Posterior cingulate gyrus (tissue), 11 donors: ENCODE measurements around the gene CACNA2D3.
"Not testable (repeated sequence)": the region's sequence is repeated elsewhere in the genome, so short reads cannot be mapped to it uniquely, and the experiment has no call there.

Experiments used
- DNase-seq, 10 donors: peaks; one replicate each; pipeline versions ENCODE4 v3.0.0 to v3.0.0-alpha.2; 2020 to 2021; ENCODE audit warnings: mixed read lengths in 3 of 10
- intact Hi-C: fragments of 100-400 bp; cut with DNase I; formaldehyde crosslinking; loops from one replicate; pipeline ENCODE4 v1.15.1; 2023

Gene CACNA2D3

DNA sequence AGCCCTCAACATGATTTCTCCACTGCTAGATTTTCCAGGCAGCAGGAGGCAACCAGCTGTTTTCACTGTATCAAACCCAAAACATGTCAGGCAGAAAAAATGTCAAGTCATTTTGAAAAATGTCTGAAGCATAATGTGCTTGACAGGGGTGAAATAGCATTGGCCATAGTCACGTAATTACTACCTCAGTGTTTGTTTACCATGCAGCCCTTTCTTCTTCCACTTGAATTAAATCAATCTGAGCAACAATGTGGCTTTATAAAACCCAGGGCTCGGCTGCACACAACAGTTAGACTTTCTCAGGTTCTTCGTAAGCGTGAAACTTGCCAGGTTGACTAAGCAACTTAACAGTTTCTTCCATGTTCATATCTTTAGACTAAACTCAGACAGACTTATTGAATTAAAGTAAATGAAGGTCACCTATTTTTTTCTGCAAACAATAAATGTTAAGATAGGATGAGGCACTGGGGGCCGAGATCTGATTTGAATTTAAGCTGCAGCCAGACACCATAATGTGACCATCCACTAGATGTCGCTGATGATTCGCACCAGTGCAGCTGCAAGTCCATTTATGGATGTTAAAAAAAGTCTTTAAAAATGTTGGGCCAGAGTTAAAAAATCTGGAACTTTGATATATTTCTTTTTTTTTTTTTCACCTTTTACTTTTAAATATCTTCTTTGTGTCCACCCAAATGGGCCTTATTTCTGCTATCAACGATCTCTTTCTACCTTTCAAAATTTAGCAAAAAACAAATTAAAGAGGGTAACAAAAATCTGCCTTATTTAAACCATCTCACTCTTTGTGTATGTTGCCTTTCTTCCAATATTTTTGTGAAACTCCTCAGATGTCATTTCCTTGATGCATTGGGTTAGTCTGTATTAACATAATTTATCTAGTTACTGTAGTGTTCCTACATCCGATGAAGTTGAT is 305.9 kb downstream of the CACNA2D3 start:
- DNase-seq = peak in 9 of 10 donors; percentile 17 to 92 (median 59)
- intact Hi-C loops = no loop called here

DNA sequence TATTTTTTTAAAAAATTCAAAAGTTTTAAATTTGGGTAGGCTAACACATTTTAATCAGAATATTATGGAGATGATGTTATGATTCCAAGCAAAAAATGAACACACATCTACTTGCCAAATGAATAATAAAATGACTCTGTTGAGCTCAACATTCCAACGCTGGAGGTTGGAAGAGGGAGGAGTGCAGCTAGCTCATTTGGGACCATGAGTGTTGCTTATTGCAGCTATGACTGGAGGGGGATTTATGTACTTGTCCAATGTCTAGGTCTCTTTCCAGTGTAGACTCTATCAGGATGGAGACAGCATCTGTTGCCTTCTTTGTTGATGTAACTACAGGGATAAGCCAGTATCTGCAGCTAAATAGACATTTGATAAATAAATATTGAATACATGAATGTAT is 310.6 kb downstream of the CACNA2D3 start:
- DNase-seq = no peak
- intact Hi-C loops = no loop called here

DNA sequence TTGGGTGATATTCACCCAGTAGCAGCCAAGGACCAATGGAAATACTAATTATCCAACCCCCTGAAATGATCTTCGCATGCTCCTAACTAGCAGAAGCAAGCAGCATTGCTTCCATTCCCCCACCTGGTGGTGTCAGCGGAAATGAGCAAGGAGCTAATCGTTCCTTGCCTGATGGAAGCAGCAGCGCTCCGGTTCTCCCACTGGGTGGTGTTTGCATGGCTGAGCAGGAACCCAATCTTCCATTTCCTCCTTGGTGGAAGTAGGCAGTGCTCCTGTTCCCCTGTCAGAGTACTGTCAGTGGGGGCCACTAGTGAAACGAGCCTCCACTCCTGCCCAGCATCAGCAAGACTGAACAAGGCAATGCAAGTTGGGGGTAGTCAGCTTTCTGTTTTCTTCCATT is 311.5 kb downstream of the CACNA2D3 start:
- DNase-seq = no peak
- intact Hi-C loops = no loop called here

DNA sequence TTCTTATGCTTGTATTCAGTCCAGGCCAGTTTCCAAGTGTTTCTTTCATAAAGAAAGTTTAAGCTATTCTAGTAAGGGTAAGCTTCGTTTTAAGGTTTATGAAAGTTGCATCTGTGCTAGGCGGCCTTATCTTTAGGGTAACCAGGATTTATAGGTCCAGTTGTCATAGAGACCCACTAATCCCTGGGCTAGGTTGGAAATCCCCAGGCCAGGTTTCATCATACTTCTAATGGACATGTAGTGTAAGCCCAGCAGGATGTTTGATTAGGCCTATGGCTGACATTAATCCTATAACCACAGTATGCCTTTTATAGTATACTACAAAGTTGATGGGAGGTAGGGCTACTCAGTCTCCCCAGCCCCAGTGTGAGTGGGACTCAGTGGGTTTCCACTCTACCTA is 312.4 kb downstream of the CACNA2D3 start:
- intact Hi-C loops = no loop called here
- no peak for DNase-seq

DNA sequence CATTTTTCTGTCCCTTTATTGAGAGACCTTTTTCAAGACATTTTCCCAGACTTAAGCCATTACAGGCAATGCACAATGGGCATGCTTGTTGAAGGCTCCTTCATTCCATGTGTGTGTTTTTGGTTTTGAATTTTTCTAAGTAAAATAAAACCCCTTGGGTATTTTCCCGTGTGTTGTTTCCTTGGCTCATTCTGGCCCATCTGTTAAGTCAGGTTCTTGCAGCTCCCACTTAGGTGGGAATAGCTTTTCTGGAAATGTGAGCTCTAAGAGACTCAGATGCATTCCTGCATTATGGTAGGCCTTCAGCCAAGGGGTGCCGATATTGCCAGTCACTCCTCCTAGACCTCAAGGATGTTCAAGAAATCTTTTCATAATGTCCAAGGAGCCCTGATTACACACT is 314.9 kb downstream of the CACNA2D3 start:
- DNase-seq = peak in 1 of 10 donors; percentile 18
- intact Hi-C loops = no loop called here

DNA sequence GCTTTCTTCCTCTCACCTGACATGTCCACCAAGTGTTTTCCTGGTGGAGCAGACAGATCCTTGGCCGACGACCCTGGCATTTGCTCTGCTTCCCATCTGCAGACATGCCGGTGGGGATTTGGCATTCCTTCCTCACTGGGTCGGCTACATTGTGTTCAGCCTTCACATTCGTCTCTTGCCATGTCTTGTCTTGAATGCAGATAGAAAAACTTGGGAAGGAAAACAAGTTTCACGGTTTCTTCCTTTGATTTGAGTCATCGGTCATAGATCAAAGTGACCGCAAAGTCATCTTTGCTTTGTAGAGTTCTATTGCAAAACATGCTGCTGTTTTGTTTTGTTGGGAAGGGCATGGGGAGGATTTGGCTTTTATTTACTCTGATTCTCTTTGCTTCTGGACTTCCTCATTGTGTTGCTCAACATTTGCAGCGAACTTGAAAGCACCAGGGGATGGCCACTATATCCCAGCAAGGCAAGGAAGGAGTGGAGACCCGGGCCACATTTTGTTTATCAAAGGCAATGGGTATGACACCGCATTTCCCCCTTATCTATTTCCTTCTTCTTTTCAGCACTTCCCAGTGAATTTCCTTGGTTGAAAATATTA is 321.3 kb downstream of the CACNA2D3 start:
- intact Hi-C loops = no loop called here

DNA sequence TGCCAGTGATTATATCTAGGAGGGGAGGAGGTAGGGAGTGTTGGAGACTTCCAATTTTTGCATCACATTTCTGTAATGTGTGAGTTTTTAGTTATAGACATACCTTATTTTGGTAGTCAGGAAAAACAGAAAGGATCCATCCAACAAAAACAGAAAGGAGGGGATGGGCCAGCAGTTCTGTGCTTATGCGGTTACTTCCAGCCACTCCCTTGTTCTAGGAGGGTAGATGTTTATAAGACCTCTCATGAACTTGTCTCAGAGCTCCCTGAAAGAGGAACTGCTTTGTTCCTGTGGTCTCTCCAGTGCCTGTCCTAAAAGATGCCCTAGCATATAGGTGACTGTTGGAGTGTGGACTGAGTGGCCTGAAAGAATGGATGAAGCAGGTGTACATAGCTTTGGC is 323.3 kb downstream of the CACNA2D3 start:
- intact Hi-C loops = no loop called here

More for the DNA sequence above, 321.3 kb downstream of the CACNA2D3 start:
- DNase-seq = peak in 2 of 10 donors; percentile 60 to 74

DNA sequence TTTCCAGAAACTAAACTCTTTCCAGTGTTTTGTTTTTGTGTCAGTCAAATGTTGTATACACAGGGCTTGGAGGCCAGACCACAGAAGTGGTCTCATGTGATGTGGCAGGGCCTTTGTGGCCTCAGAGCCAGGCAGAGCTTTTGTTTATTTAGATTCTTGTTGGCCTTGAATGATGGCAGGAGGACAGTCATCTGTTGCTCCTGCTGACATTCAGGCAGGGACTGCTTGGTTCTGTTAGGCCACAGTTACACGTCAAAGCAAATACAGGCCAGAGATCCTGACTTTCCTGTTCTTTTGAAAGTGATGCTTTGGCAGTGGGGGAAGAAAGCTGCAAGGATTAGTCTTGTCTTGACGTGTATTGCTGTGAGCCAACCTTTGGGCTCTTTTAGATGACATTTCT is 325.1 kb downstream of the CACNA2D3 start:
- peak in 1 of 10 donors; percentile 9 for DNase-seq
- intact Hi-C loops = no loop called here

More for the DNA sequence above, 323.3 kb downstream of the CACNA2D3 start:
- no peak for DNase-seq

DNA sequence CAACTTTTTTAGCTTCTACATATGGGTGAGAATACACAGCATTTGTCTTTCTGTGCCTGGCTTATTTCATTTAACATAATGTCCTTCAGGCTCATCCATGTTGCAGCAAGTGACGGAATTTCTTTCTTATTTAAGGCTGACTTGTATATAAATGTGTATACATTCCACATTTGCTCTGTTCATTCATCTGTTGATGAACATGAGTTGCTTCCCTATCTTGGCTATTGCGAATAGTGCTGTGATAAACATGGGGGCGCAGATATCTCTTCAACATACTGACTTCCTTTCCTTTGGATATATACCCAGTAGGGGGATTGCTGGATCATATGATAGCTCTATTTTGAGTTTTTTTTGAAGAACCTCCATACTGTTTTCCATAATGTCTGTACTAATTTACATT is 332.5 kb downstream of the CACNA2D3 start:
- intact Hi-C loops = no loop called here
- DNase-seq = no peak

DNA sequence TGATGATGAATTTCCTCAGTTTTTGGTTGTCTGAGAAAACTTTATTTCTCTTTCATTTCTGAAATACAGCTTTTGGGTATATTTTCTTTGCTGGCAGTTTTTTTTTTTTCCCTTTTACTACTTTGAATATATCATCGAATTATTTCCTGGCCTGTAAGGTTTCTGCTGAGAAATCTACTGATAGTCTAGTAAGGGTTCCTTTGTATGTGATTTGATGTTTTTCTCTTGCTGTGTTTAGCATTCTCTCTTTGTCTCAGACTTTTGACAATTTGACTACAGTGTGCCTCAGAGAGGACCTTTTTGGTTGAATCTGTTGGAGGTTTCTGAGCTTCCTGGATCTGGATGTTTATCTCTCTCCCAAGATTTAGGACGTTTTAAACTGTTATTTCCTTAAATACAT is 336.0 kb downstream of the CACNA2D3 start:
- no peak for DNase-seq
- intact Hi-C loops = no loop called here

DNA sequence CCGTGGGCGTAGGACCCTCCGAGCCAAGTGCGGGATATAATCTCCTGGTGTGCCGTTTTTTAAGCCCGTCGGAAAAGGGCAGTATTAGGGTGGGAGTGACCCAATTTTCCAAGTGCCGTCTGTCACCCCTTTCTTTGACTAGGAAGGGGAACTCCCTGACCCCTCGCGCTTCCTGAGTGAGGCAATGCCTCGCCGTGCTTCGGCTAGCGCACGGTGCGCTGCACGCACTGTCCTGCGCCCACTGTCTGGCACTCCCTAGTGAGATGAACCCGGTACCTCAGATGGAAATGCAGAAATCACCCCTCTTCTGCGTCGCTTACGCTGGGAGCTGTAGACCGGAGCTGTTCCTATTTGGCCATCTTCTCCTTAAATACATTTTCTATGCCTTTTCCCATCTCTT is 342.2 kb downstream of the CACNA2D3 start:
- intact Hi-C loops = not testable (repeated sequence)
- DNase-seq = peak in 1 of 10 donors; percentile 64

DNA sequence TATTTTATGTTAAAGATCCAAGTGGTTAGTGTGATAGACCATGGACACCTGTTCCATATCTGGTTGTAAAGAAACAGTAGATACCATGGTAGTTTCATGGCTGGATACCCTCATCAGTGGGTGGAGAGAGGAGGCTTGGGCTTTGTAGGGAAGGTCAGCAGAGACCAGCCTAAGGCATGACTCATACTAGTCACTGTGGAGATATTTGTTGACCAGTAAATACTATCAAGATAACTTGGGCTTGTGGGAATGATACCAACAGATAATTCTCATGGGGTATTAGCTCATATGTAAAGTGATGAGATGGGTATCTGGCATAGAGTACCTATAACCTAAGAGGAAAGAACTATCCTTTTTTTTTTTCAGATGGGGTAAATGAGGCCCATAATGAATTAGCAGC is 354.5 kb downstream of the CACNA2D3 start:
- intact Hi-C loops = no loop called here
- no peak for DNase-seq

DNA sequence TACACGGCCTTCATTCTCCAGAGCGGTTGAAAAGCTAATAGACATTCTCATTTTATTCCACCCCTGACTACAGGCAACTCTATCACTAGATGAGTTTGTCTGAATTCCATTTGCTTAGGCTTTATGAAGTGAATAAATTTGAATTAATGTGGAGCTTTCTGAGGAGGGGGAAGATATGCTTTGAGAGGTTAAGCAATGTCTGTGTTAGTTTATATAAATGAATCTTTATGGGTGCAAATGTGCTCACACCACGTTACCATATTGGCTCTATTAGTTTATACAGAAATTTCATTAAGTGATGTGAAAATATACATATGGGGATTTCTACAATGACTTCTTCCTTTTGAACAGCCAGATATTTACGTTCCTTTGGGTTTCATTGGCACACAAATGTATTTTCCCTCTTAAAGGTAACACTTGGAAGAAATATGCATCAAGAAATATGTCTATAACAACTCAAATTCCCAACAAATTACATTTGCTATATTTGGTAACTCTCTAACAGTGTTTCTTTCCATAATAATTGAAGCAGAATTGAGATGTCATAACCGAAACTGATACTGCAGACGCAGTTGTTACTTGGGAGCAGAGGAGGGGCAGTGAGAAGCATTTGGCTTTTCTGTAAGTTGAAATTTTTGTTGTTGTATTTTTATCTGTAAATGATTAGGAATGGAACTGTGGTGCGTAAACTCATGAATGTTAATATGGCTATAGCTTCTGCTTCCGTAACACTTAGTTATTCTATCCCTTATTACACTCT is 359.4 kb downstream of the CACNA2D3 start:
- DNase-seq = no peak
- intact Hi-C loops = no loop called here

DNA sequence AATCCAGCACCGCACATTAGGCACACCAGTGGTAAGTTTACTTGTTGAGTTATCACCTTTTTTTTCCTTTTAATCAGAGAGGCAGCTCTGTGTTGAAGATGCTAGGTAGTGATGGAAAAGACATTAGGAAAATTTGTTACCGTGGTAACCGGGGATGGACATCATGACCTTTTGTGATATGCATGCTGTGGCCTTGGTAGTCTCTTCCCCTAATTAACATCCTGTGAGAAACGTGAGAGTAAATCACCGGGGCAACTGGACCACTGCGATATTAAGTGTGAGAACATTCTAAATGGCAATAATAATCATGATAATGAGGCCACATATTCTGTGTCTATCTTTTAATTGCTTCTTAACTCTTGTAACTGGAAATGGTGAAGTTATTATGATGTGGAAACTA is 362.0 kb downstream of the CACNA2D3 start:
- no peak for DNase-seq
- intact Hi-C loops = no loop called here

DNA sequence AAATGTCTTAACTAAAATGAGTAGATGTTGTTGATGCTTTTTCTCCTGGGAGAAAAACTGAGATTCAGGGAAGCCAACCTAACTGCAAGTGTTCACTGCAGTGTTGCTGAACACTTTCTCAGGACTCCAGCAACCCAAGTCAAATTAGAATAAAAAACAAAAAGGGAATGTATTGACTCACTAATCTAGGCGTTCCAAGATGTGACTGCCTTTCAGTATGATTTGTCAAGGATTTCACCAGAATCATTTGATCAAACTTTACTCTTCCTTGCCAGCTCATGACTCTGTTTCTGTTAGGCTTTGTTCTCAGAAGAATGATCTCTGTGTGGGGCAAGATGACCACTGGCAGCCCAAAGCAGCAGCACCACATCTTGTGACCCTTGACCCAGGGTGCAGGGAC is 364.0 kb downstream of the CACNA2D3 start:
- intact Hi-C loops = no loop called here
- no peak for DNase-seq

DNA sequence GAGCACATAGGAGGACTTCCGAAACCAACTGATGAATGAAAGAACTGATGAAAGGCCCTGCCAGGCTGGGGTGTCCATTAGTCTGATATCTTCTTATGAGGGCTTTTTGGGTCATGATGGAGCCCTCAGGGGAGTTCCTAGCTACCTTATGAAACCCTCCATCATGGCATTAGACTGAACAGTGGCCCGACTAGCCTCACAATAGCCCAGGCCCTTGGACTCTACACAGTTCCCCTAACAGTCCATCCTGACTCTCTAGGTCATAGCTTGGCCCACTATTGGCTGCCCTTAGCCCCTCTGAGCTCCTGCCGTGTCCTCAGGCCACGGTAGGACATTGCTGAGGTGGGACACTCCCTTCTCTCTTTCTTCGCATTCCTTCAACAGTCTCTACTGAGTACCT is 365.9 kb downstream of the CACNA2D3 start:
- DNase-seq = no peak
- intact Hi-C loops = no loop called here

DNA sequence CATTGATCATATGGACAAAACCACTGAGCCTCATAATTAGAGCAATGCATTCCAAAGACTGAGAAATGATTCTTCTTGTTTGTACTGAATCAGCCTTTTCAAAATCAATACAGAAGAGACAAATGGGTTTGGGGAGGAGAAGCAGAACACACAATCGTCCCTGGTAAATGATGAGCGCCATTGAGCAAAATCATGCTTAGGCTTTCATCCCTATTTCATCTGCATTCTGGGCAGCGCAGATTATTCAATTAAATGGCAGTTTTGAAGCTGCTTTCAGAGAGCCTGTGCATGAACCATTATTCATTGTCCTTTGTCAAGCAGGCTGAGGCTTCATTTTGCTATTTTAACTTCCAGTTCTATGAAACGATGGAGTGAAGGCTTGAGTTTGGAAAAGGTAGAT is 371.9 kb downstream of the CACNA2D3 start:
- DNase-seq = no peak
- intact Hi-C loops = no loop called here

DNA sequence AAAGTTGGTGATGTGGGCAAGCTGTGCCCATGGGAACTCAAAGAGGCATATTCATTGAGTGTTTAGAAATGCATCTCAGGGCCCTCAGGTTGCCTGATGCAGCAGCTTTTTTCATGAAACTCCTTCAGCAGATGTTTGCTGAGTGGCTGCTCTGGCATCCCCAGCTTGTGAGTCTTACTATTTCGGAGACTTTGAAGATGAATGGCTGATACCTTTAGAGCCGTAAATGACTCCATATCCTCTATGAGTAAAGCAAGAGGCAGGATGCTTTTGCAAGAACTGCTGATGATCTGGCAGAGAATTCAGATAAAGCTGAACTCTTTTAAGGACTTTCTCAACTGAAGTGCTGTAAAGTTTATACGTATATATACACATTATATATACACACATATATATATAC is 384.3 kb downstream of the CACNA2D3 start:
- intact Hi-C loops = no loop called here
- DNase-seq = no peak

DNA sequence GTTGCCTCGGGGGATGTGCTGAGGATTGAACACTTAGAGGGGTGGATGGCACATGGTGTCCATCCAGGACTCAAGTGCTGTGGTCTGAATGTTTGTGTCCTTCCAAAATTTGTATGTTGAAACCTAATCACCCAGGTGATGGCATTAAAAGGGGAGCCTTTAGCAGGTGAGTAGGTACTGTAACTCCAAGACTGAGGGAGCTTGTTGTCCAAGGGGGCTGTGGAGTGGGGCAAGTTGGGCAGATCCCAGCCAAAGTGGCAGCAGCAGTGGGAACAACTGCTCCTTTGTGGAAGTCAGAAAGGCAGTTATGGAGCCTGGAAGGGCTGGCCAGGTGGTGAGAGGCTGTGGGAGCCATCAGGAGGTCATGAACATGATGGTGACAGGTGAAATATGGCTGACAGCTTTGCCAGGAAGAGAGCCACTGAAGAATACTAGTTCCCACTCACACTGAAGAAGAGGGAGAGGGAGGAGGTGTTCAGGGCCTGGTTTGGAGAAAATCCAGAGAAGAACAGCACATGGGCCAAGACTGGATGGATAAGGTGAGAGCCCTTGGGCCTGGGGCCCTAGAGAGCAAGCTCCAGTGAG is 385.6 kb downstream of the CACNA2D3 start:
- intact Hi-C loops = no loop called here
- no peak for DNase-seq

DNA sequence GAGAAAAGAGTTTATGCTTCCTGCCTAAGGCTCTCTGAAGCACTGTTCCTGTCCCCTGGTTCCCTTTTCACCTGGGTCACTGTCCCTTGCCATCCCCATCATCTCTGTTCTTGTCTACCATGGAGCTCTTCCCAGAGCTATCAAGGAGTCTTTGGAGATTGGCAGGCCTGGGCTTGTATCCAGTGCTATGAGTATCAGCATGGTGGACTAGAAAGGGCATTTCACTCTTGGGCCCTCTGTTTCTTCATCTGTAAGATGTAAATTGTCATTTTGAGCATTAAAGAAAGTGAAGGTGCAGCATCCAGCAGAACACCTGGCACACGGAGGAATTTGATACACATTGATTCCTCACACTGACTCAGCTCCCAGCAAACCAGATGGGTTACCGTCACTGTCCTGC is 388.2 kb downstream of the CACNA2D3 start:
- DNase-seq = no peak
- intact Hi-C loops = no loop called here
